Measurements from ENCODE around the gene CFAP54.
A peak's percentile ranks its signal among the peaks of the same experiment; 100 is the strongest.

CFAP54 gene

GRCh38 chr12:96489392-96490056 lies at the start of gene CFAP54:
TSS of gene CFAP54 (plus strand) at chr12:96489577. CDS start at chr12:96489610, 33 bp downstream.
- TF ChIP-seq TSHZ2 (CRISPR knock-in tag; IDR thresholded peaks at IDR 0.05) (no peak), ZNF565 (CRISPR knock-in tag; conservative IDR thresholded peaks at IDR 0.05; ENCODE audit: low read depth) (no peak), GLIS3 (CRISPR knock-in tag; IDR thresholded peaks at IDR 0.05) (no peak)
- peak; percentile 97 for ATAC-seq

GRCh38 chr12:96441816-96442215 lies 47.6 kb upstream of the CFAP54 start:
- ATAC-seq, result no peak
- TF ChIP-seq CREB5 (CRISPR knock-in tag; IDR thresholded peaks at IDR 0.05; ENCODE audit: low read depth), result no peak
- TF ChIP-seq PATZ1 (CRISPR knock-in tag; IDR thresholded peaks at IDR 0.05; ENCODE audit: borderline replicate concordance), result no peak
- no peak for TF ChIP-seq BACH2 (CRISPR knock-in tag; IDR thresholded peaks at IDR 0.05; ENCODE audit: borderline replicate concordance)
- TF ChIP-seq ARNTL (CRISPR knock-in tag; IDR thresholded peaks at IDR 0.05; ENCODE audit: borderline replicate concordance, low read depth), result no peak
- no peak for TF ChIP-seq PPARA (CRISPR knock-in tag; IDR thresholded peaks at IDR 0.05; ENCODE audit: borderline replicate concordance)
- no peak for TF ChIP-seq ZNF8 (CRISPR knock-in tag; IDR thresholded peaks at IDR 0.05)
- TF ChIP-seq POU6F1 (CRISPR knock-in tag; IDR thresholded peaks at IDR 0.05; ENCODE audit: borderline replicate concordance, low read depth), result no peak
- TF ChIP-seq ZFP3 (CRISPR knock-in tag; IDR thresholded peaks at IDR 0.05), result no peak
- TF ChIP-seq RARB (CRISPR knock-in tag; IDR thresholded peaks at IDR 0.05), result no peak
- TF ChIP-seq ZFP30 (CRISPR knock-in tag; IDR thresholded peaks at IDR 0.05), result no peak
- no peak for TF ChIP-seq ISL1 (CRISPR knock-in tag; IDR thresholded peaks at IDR 0.05)

- ATAC-seq, result no peak
- TF ChIP-seq ESRRG (CRISPR knock-in tag; IDR thresholded peaks at IDR 0.05) (no peak), ZC3H10 (CRISPR knock-in tag; IDR thresholded peaks at IDR 0.05) (no peak), ZNF8 (CRISPR knock-in tag; IDR thresholded peaks at IDR 0.05) (no peak), TSHZ2 (CRISPR knock-in tag; IDR thresholded peaks at IDR 0.05) (no peak), CSDC2 (CRISPR knock-in tag; IDR thresholded peaks at IDR 0.05) (no peak), ZFP30 (CRISPR knock-in tag; IDR thresholded peaks at IDR 0.05) (no peak), PATZ1 (CRISPR knock-in tag; IDR thresholded peaks at IDR 0.05; ENCODE audit: borderline replicate concordance) (no peak), ZFP3 (CRISPR knock-in tag; IDR thresholded peaks at IDR 0.05) (no peak), PPARA (CRISPR knock-in tag; IDR thresholded peaks at IDR 0.05; ENCODE audit: borderline replicate concordance) (no peak), CSRNP3 (CRISPR knock-in tag; IDR thresholded peaks at IDR 0.05) (no peak), ZNF565 (CRISPR knock-in tag; conservative IDR thresholded peaks at IDR 0.05; ENCODE audit: low read depth) (no peak), SNAI2 (CRISPR knock-in tag; IDR thresholded peaks at IDR 0.05) (no peak), ISL1 (CRISPR knock-in tag; IDR thresholded peaks at IDR 0.05) (no peak), GLIS3 (CRISPR knock-in tag; IDR thresholded peaks at IDR 0.05) (no peak), TOX (CRISPR knock-in tag; IDR thresholded peaks at IDR 0.05; ENCODE audit: borderline replicate concordance) (no peak), POU6F1 (CRISPR knock-in tag; IDR thresholded peaks at IDR 0.05; ENCODE audit: borderline replicate concordance, low read depth) (no peak), ZNF70 (CRISPR knock-in tag; IDR thresholded peaks at IDR 0.05) (no peak)
These were observed 46.5 kb upstream of the CFAP54 start for GRCh38 chr12:96442906-96443305.

All from SK-N-SH treated with all-trans-retinoic acid at 6 μM for 48 hours (cell line).